Measurements from ENCODE around the gene RAB1A. TPM values are rescaled to one million over a fixed set of nuclear protein-coding genes. Genes with fewer than 3 reads are reported as not detected.
A peak's percentile ranks its signal among the peaks of the same experiment; 100 is the strongest.

Gene RAB1A
- total and polyA plus RNA-seq, 4 donors = 104 to 159 (median 136) TPM

GRCh38 chr2:65072181-65072970 is 57.5 kb downstream of the RAB1A start:
- no peak overlapping the region for H3K4me3 ChIP-seq
- 90 to 91% methylated on average over 20 of the region's 20 CpGs for WGBS, 2 donors
- H3K4me1 ChIP-seq (ENCODE audit: control insufficient read depth in 5 of 5, insufficient read depth in 5 of 5, low read length in 5 of 5) = peaks cover 0 to 36% (median 5%) of the 10 kb centered on the region in 5 donors
- DNase-seq (no peak), ATAC-seq (ENCODE audit: insufficient read depth, low FRiP score) (no peak)
- H3K9ac ChIP-seq (ENCODE audit: insufficient read depth in 1 of 2, low read length in 2 of 2) = no peak overlapping the region
- no peaks in the 10 kb centered on the region for H3K9me3 ChIP-seq (ENCODE audit: control insufficient read depth in 4 of 4, insufficient read depth in 3 of 4, low read length in 3 of 4)
- H3K27me3 ChIP-seq (ENCODE audit: control insufficient read depth in 3 of 3, insufficient read depth in 3 of 3, low read length in 2 of 3) = no peaks in the 10 kb centered on the region
- peaks cover 10 to 30% (median 23%) of the 10 kb centered on the region in 4 donors for H3K36me3 ChIP-seq (ENCODE audit: control insufficient read depth in 4 of 4, insufficient read depth in 4 of 4, low read length in 4 of 4)
- no peak overlapping the region for H3K27ac ChIP-seq (ENCODE audit: low read depth in 1 of 2, low read length in 1 of 2)
- TF ChIP-seq CTCF (IDR thresholded peaks at IDR 0.05; ENCODE audit: control extremely low read depth, extremely low read depth) = no peak

- no peak for TF ChIP-seq CTCF (IDR thresholded peaks at IDR 0.05; ENCODE audit: control extremely low read depth, extremely low read depth)
- Histone ChIP-seq H3K27ac (ENCODE audit: low read depth in 1 of 2, low read length in 1 of 2) (peak overlapping the region in 1 of 2 donors; percentile 26), H3K9ac (ENCODE audit: insufficient read depth in 1 of 2, low read length in 2 of 2) (no peak overlapping the region), H3K4me3 (no peak overlapping the region), H3K27me3 (ENCODE audit: control insufficient read depth in 3 of 3, insufficient read depth in 3 of 3, low read length in 2 of 3) (no peaks in the 10 kb centered on the region), H3K9me3 (ENCODE audit: control insufficient read depth in 4 of 4, insufficient read depth in 3 of 4, low read length in 3 of 4) (no peaks in the 10 kb centered on the region), H3K36me3 (ENCODE audit: control insufficient read depth in 4 of 4, insufficient read depth in 4 of 4, low read length in 4 of 4) (peaks cover 10 to 28% (median 22%) of the 10 kb centered on the region in 4 donors), H3K4me1 (ENCODE audit: control insufficient read depth in 5 of 5, insufficient read depth in 5 of 5, low read length in 5 of 5) (peaks cover 0 to 34% (median 5%) of the 10 kb centered on the region in 5 donors)
- no peak for ATAC-seq (ENCODE audit: insufficient read depth, low FRiP score)
- 81 to 87% methylated on average over 14 of the region's 14 CpGs for WGBS, 2 donors
- DNase-seq = no peak
Observed at GRCh38 chr2:65071499-65072180, 58.3 kb downstream of the RAB1A start.

GRCh38 chr2:65070856-65071255 is 59.0 kb downstream of the RAB1A start:
- Histone ChIP-seq H3K27ac (ENCODE audit: low read depth in 1 of 2, low read length in 1 of 2) (peak overlapping the region in 1 of 2 donors; percentile 70), H3K27me3 (ENCODE audit: control insufficient read depth in 3 of 3, insufficient read depth in 3 of 3, low read length in 2 of 3) (no peaks in the 10 kb centered on the region), H3K4me3 (no peak overlapping the region), H3K9me3 (ENCODE audit: control insufficient read depth in 4 of 4, insufficient read depth in 3 of 4, low read length in 3 of 4) (no peaks in the 10 kb centered on the region), H3K9ac (ENCODE audit: insufficient read depth in 1 of 2, low read length in 2 of 2) (no peak overlapping the region), H3K4me1 (ENCODE audit: control insufficient read depth in 5 of 5, insufficient read depth in 5 of 5, low read length in 5 of 5) (peaks cover 0 to 31% (median 5%) of the 10 kb centered on the region in 5 donors), H3K36me3 (ENCODE audit: control insufficient read depth in 4 of 4, insufficient read depth in 4 of 4, low read length in 4 of 4) (peaks cover 10 to 28% (median 19%) of the 10 kb centered on the region in 4 donors)
- WGBS, 2 donors = 84 to 93% methylated on average over 6 of the region's 6 CpGs
- DNase-seq (no peak), ATAC-seq (ENCODE audit: insufficient read depth, low FRiP score) (no peak)
- no peak for TF ChIP-seq CTCF (IDR thresholded peaks at IDR 0.05; ENCODE audit: control extremely low read depth, extremely low read depth)

All from lung (tissue), 12 donors.